Measurements from ENCODE around the gene KANSL1. TPM values are rescaled to one million over a fixed set of nuclear protein-coding genes. Genes with fewer than 3 reads are reported as not detected.

Gene KANSL1
- total RNA-seq, 2 donors from 2014 or later = 86.5 to 102 TPM

GRCh38 chr17:45984368-45984767, 208.9 kb downstream of the KANSL1 start:
- TF ChIP-seq CTCF (IDR thresholded peaks at IDR 0.05) = no peak
- Histone ChIP-seq H3K9me3 (no peaks in the 10 kb centered on the region), H3K4me1 (ENCODE audit: control insufficient read depth in 1 of 2, low read depth in 2 of 2) (no peaks in the 10 kb centered on the region), H3K36me3 (no peaks in the 10 kb centered on the region), H3K27ac (no peak overlapping the region), H3K27me3 (replicated peaks; ENCODE audit: insufficient read depth) (no peaks in the 10 kb centered on the region), H3K4me3 (no peak overlapping the region)
- no peak for DNase-seq (ENCODE audit: low spot score)
- no peak for ATAC-seq (ENCODE audit: insufficient number of reproducible peaks, low FRiP score, low read depth)

- H3K36me3 ChIP-seq = no peaks in the 10 kb centered on the region
- no peak for DNase-seq (ENCODE audit: low spot score)
These were observed 209.5 kb downstream of the KANSL1 start for GRCh38 chr17:45983614-45984310.

GRCh38 chr17:45982791-45983613, 210.2 kb downstream of the KANSL1 start:
- no peak for TF ChIP-seq CTCF (IDR thresholded peaks at IDR 0.05)
- no peak overlapping the region for H3K27ac ChIP-seq
- DNase-seq (ENCODE audit: low spot score) = no peak

More at GRCh38 chr17:45983614-45984310, 209.5 kb downstream of the KANSL1 start:
- Histone ChIP-seq H3K27ac (no peak overlapping the region), H3K4me1 (ENCODE audit: control insufficient read depth in 1 of 2, low read depth in 2 of 2) (no peaks in the 10 kb centered on the region), H3K4me3 (no peak overlapping the region), H3K9me3 (no peaks in the 10 kb centered on the region), H3K27me3 (replicated peaks; ENCODE audit: insufficient read depth) (no peaks in the 10 kb centered on the region)
- TF ChIP-seq CTCF (IDR thresholded peaks at IDR 0.05) = no peak
- no peak for ATAC-seq (ENCODE audit: insufficient number of reproducible peaks, low FRiP score, low read depth)

GRCh38 chr17:45981306-45981705, 211.9 kb downstream of the KANSL1 start:
- no peak for DNase-seq (ENCODE audit: low spot score)
- H3K9me3 ChIP-seq = no peaks in the 10 kb centered on the region
- no peak for ATAC-seq (ENCODE audit: insufficient number of reproducible peaks, low FRiP score, low read depth)
- no peaks in the 10 kb centered on the region for H3K27me3 ChIP-seq (replicated peaks; ENCODE audit: insufficient read depth)
- H3K36me3 ChIP-seq = no peaks in the 10 kb centered on the region
- no peak overlapping the region for H3K4me3 ChIP-seq
- no peak overlapping the region for H3K27ac ChIP-seq
- H3K4me1 ChIP-seq (ENCODE audit: control insufficient read depth in 1 of 2, low read depth in 2 of 2) = no peaks in the 10 kb centered on the region
- no peak for TF ChIP-seq CTCF (IDR thresholded peaks at IDR 0.05)

More at GRCh38 chr17:45982791-45983613, 210.2 kb downstream of the KANSL1 start:
- Histone ChIP-seq H3K4me1 (ENCODE audit: control insufficient read depth in 1 of 2, low read depth in 2 of 2) (no peaks in the 10 kb centered on the region), H3K27me3 (replicated peaks; ENCODE audit: insufficient read depth) (no peaks in the 10 kb centered on the region), H3K9me3 (no peaks in the 10 kb centered on the region), H3K36me3 (no peaks in the 10 kb centered on the region), H3K4me3 (no peak overlapping the region)
- no peak for ATAC-seq (ENCODE audit: insufficient number of reproducible peaks, low FRiP score, low read depth)

- Histone ChIP-seq H3K9me3 (no peaks in the 10 kb centered on the region), H3K27me3 (replicated peaks; ENCODE audit: insufficient read depth) (no peaks in the 10 kb centered on the region), H3K27ac (no peak overlapping the region), H3K4me1 (ENCODE audit: control insufficient read depth in 1 of 2, low read depth in 2 of 2) (no peaks in the 10 kb centered on the region), H3K4me3 (no peak overlapping the region), H3K36me3 (no peaks in the 10 kb centered on the region)
- no peak for TF ChIP-seq CTCF (IDR thresholded peaks at IDR 0.05)
- DNase-seq (ENCODE audit: low spot score) = no peak
- no peak for ATAC-seq (ENCODE audit: insufficient number of reproducible peaks, low FRiP score, low read depth)
These were observed 212.4 kb downstream of the KANSL1 start for GRCh38 chr17:45980855-45981254.

Data from thoracic aorta (tissue), 2 donors.